K562 (cell line): Measurements from ENCODE around the gene RNF187. TPM values are rescaled to one million over a fixed set of nuclear protein-coding genes. Genes with fewer than 3 reads are reported as not detected.

ENCODE experiments used
- CHD4 ChIP-seq: fragments of 200-600 bp; sonication (generic); IDR thresholded peaks from 3 replicates; pipeline ENCODE4 v1.6.1; 2012; ENCODE audit warnings: low read depth, mild to moderate bottlenecking, mixed read lengths, low read length, inconsistent platforms; ENCODE audit not compliant: insufficient read depth, insufficient replicate concordance, poor library complexity, severe bottlenecking
- CREB5 ChIP-seq: fragments of 250-450 bp; sonication (Bioruptor Pico); IDR thresholded peaks from 2 replicates; pipeline ENCODE4 v1.5.0; 2020; ENCODE audit warnings: mild to moderate bottlenecking
- E2F6 ChIP-seq, 2 experiments: IDR thresholded peaks; 2 replicates each; pipeline ENCODE4 v1.6.1; 2011; ENCODE audit warnings: borderline replicate concordance in 1 of 2, control low read depth in 1 of 2, low read depth in 1 of 2, low read length in 1 of 2, mild to moderate bottlenecking in 1 of 2, mixed read lengths in 1 of 2, moderate library complexity in 1 of 2; ENCODE audit not compliant: insufficient read depth in 1 of 2, insufficient read length in 1 of 2, poor library complexity in 1 of 2, severe bottlenecking in 1 of 2; ENCODE audit errors: extremely low read depth in 1 of 2
- FOXA3 ChIP-seq, 2 experiments: fragments of 450-650 bp in 1 of 2; sonication (generic) in 1 of 2; formaldehyde crosslinking; IDR thresholded peaks in 1 of 2; conservative IDR thresholded peaks in 1 of 2; 2 replicates each; pipeline versions ENCODE4 v1.4.0 to v1.8.0; 2020 to 2022; ENCODE audit warnings: mild to moderate bottlenecking in 2 of 2, missing genetic modification reagents in 1 of 2
- GTF2E2 ChIP-seq: fragments of 200-800 bp; sonication (Bioruptor generic); IDR thresholded peaks from 2 replicates; pipeline ENCODE4 v1.6.1; 2016; ENCODE audit warnings: missing genetic modification characterization, missing compliant biosample characterization
- GTF2F1 ChIP-seq: IDR thresholded peaks from 2 replicates; pipeline ENCODE4 v1.6.1; 2011; ENCODE audit warnings: low read depth, low read length, improper control_type of control experiment
- HLTF ChIP-seq: fragments of 450-650 bp; IDR thresholded peaks from 2 replicates; pipeline ENCODE4 v1.6.1; 2016
- HMGN3 ChIP-seq: IDR thresholded peaks from 2 replicates; pipeline ENCODE4 v1.6.1; 2011; ENCODE audit warnings: borderline replicate concordance, low read depth, mild to moderate bottlenecking, mixed read lengths, low read length; ENCODE audit not compliant: insufficient read length; ENCODE audit errors: extremely low read depth
- KAT7 ChIP-seq: sonication (generic); formaldehyde crosslinking; IDR thresholded peaks from 2 replicates; pipeline ENCODE4 v1.8.0; 2022; ENCODE audit warnings: missing genetic modification reagents, mild to moderate bottlenecking, borderline replicate concordance
- POLR3A ChIP-seq: IDR thresholded peaks from 2 replicates; pipeline ENCODE4 v1.6.1; 2011; ENCODE audit warnings: borderline replicate concordance, mild to moderate bottlenecking, moderate library complexity; ENCODE audit not compliant: insufficient read length, insufficient read depth; ENCODE audit errors: extremely low read depth
- RBFOX2 ChIP-seq: fragments of 200-400 bp; formaldehyde crosslinking; IDR thresholded peaks from 2 replicates; pipeline ENCODE4 v1.6.1; 2017; ENCODE audit warnings: low read depth, mild to moderate bottlenecking, low read length, moderate library complexity
- SREBF1 ChIP-seq: fragments of 150-350 bp; IDR thresholded peaks from 2 replicates; pipeline ENCODE4 v1.6.1; 2014; ENCODE audit warnings: antibody characterized with exemption, low read depth, low read length, borderline replicate concordance
- ZC3H4 ChIP-seq: sonication (generic); formaldehyde crosslinking; IDR thresholded peaks from 2 replicates; pipeline ENCODE4 v1.9.0; 2021; ENCODE audit warnings: missing genetic modification reagents, borderline replicate concordance
- ZFP1 ChIP-seq: fragments of 450-650 bp; formaldehyde crosslinking; IDR thresholded peaks from 2 replicates; pipeline ENCODE4 v1.4.0; 2020; ENCODE audit warnings: mild to moderate bottlenecking, mixed read lengths
- ZNF639 ChIP-seq, 2 experiments: fragments of 200-800 bp in 1 of 2; sonication (Bioruptor generic) in 1 of 2; sonication (generic) in 1 of 2; formaldehyde crosslinking in 1 of 2; IDR thresholded peaks in 1 of 2; conservative IDR thresholded peaks in 1 of 2; 2 replicates each; pipeline versions ENCODE4 v1.5.0 to v1.6.1; 2016 to 2020; ENCODE audit warnings: missing compliant biosample characterization in 1 of 2, missing genetic modification characterization in 1 of 2, missing genetic modification reagents in 1 of 2
- ZNF778 ChIP-seq: fragments of 450-650 bp; formaldehyde crosslinking; IDR thresholded peaks from 2 replicates; pipeline ENCODE4 v1.4.0; 2020; ENCODE audit warnings: mild to moderate bottlenecking, moderate library complexity
- ZNF780A ChIP-seq: fragments of 250-450 bp; sonication (Bioruptor Pico); IDR thresholded peaks from 2 replicates; pipeline ENCODE4 v1.5.0; 2021; ENCODE audit warnings: mild to moderate bottlenecking
- polyA plus RNA-seq, 8 experiments: library from polyadenylated mRNA; depleted of rRNA in 4 of 8; stranded (reverse) in 5 of 8; unstranded in 3 of 8; fragments of >200 nt; fragmentation: Nextera tagmentation in 2 of 8; fragmentation: Illumina TruSeq in 1 of 8; extraction: Ambion mirVana in 2 of 8; extraction: Trizol in 1 of 8; gene quantifications; 2 replicates each; pipeline versions ENCODE4 v1.2.1 to v1.2.3, GENCODE V29; 2011 to 2014; ENCODE audit warnings: inconsistent platforms in 1 of 8, missing spikeins in 1 of 8
- total RNA-seq, 7 experiments: library from RNA; depleted of rRNA in 6 of 7; stranded (reverse); fragments of >200 nt in 6 of 7; fragmentation: Illumina TruSeq in 2 of 7; extraction: Trizol in 2 of 7; gene quantifications; 2 replicates each; pipeline versions ENCODE4 v1.2.1 to v1.2.3, GENCODE V29; 2011 to 2021; ENCODE audit warnings: low replicate concordance in 1 of 7

Gene RNF187
- total and polyA plus RNA-seq, 9 of the 15 experiments (the other 6 are each of a cell fraction or from before 2014, with no cell fraction given), result 2.3 to 119 (median 41.9) TPM

GRCh38 chr1:228488125-228488817, 1.1 kb downstream of the RNF187 start (continued):
- TF ChIP-seq ZNF780A (CRISPR knock-in tag), result no peak
- TF ChIP-seq ZNF639 (CRISPR knock-in tag; conservative IDR thresholded peaks at IDR 0.05 in 1 of 2, IDR thresholded peaks at IDR 0.05 in 1 of 2), result no peak
- no peak for TF ChIP-seq SREBF1
- no peak for TF ChIP-seq GTF2F1
- TF ChIP-seq ZFP1 (CRISPR knock-in tag), result no peak
- TF ChIP-seq RBFOX2, result peak; percentile 63; the same call in 1 of the 2 replicates
- TF ChIP-seq FOXA3 (CRISPR knock-in tag; conservative IDR thresholded peaks at IDR 0.05 in 1 of 2, IDR thresholded peaks at IDR 0.05 in 1 of 2), result no peak
- no peak for TF ChIP-seq E2F6 (IDR thresholded peaks at IDR 0.05; ENCODE audit: borderline replicate concordance in 1 of 2, extremely low read depth in 1 of 2, insufficient read depth in 1 of 2, insufficient read length in 1 of 2, low read depth in 1 of 2, low read length in 1 of 2, poor library complexity in 1 of 2, severe bottlenecking in 1 of 2)
- 0 out of 2 replicates have a peak, but pooled peaks have one; percentile 10 for TF ChIP-seq ZC3H4 (CRISPR knock-in tag)
- no peak for TF ChIP-seq POLR3A
- no peak for TF ChIP-seq HMGN3
- TF ChIP-seq KAT7 (CRISPR knock-in tag), result no peak
- TF ChIP-seq CREB5, result no peak
- no peak for TF ChIP-seq HLTF
- TF ChIP-seq GTF2E2 (tag), result no peak
- TF ChIP-seq ZNF778, result no peak
- TF ChIP-seq CHD4, result no peak
